ENCODE results near the gene HELT.
"Not testable (repeated sequence)": the region's sequence is repeated elsewhere in the genome, so short reads cannot be mapped to it uniquely, and the experiment has no call there.

Gene HELT

DNA sequence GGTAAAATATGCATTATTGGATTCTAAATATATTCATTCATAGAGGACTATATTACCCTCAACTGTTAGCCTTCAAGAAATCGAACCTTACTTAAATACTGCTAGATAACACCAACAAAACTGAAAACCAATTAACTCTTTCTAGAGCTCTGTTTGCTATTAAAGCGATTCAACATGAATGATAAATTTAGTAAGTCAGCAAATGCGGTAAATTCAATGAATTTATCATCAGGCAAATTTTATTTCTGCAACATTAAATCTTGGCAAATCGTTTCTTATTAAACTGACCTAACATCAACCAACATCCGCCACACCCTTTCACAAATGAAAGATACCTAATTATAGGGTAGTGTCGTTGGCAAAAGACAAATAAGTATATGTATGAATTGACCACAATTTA lies 26.4 kb upstream of the HELT start:
- no peak for DNase-seq (ENCODE audit: low read depth)
- no peak overlapping the region for H3K4me3 ChIP-seq (ENCODE audit: control insufficient read depth, low read depth, low read length)
- TF ChIP-seq, protein P1, sequence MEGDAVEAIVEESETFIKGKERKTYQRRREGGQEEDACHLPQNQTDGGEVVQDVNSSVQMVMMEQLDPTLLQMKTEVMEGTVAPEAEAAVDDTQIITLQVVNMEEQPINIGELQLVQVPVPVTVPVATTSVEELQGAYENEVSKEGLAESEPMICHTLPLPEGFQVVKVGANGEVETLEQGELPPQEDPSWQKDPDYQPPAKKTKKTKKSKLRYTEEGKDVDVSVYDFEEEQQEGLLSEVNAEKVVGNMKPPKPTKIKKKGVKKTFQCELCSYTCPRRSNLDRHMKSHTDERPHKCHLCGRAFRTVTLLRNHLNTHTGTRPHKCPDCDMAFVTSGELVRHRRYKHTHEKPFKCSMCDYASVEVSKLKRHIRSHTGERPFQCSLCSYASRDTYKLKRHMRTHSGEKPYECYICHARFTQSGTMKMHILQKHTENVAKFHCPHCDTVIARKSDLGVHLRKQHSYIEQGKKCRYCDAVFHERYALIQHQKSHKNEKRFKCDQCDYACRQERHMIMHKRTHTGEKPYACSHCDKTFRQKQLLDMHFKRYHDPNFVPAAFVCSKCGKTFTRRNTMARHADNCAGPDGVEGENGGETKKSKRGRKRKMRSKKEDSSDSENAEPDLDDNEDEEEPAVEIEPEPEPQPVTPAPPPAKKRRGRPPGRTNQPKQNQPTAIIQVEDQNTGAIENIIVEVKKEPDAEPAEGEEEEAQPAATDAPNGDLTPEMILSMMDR (IDR thresholded peaks at IDR 0.05; ENCODE audit: control insufficient read depth, insufficient read depth, low read depth, low read length, missing control alignments): no peak

DNA sequence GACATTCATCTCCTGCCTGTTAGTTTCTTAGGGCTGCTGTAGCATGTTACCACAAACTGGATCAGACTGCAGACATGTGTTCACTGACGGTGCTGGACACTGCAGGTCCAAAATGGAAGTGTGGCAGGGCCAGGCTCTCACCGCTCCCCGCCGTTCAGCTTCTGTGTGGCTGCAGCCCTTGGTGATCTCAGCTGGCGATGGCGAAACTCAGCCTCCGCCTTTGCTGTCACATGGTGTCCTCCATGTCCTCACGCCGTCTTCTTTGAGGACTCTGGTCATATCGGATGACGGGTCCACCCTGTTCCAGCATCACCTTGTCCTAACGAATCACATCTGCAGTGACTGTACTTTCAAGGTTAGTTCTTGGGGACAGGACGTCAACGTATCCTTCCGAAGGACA lies 25.9 kb upstream of the HELT start:
- H3K4me3 ChIP-seq (ENCODE audit: control insufficient read depth, low read depth, low read length): no peak overlapping the region
- DNase-seq (ENCODE audit: low read depth): no peak
- TF ChIP-seq, protein P1 (IDR thresholded peaks at IDR 0.05; ENCODE audit: control insufficient read depth, insufficient read depth, low read depth, low read length, missing control alignments): no peak

DNA sequence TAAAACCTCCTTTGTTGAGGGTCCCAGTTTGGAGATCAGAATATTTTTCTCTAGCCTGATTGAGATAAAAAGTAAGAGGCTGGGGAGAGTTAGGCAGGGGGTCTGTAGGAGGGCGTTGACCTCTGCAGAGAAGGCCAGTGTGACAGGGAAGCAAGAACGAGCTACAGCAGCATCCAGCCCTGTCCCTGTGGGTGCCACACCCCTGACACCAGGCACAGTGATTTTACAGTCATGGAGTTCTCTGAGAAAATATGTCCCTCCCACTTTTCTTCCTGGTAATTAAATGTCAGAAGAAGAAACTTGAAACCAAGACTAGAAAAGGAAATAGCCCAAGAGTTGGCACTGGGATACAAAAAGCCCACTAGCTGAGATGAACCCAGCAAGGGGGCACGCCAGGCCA lies 25.0 kb upstream of the HELT start:
- no peak overlapping the region for H3K4me3 ChIP-seq (ENCODE audit: control insufficient read depth, low read depth, low read length)
- DNase-seq (ENCODE audit: low read depth): no peak
- TF ChIP-seq, protein P1 (IDR thresholded peaks at IDR 0.05; ENCODE audit: control insufficient read depth, insufficient read depth, low read depth, low read length, missing control alignments): no peak

DNA sequence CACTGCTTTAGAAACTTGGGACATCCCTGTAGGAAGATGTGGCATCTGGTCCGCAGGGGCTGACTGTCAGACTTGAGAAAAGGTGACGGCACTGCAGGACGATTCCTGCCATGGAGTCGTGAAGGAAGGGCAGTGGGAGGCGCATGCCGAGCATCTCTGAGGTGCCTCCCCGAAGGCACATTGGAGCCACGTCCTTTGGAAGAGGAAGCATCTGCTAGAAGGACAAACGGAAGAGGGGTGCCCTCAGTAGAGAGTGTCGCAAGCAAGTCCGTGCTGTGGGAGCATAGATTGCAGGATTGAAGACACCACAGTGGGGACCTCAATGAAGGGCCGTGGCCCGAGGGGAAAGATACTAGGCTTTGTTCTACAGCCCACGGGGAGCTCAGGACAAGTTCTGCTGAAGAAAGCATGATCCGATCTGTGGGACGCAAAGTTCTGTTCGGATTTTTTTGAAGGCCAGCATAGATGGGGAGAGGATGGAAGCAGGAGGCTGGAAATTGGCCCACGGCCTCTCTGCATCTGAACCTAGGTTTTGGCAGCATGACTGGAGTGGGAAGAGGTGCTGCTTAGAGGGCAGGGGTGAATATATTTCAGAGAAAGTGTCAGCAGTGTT lies 24.2 kb upstream of the HELT start:
- TF ChIP-seq, protein P1 (IDR thresholded peaks at IDR 0.05; ENCODE audit: control insufficient read depth, insufficient read depth, low read depth, low read length, missing control alignments): no peak
- DNase-seq (ENCODE audit: low read depth): no peak
- no peak overlapping the region for H3K4me3 ChIP-seq (ENCODE audit: control insufficient read depth, low read depth, low read length)

DNA sequence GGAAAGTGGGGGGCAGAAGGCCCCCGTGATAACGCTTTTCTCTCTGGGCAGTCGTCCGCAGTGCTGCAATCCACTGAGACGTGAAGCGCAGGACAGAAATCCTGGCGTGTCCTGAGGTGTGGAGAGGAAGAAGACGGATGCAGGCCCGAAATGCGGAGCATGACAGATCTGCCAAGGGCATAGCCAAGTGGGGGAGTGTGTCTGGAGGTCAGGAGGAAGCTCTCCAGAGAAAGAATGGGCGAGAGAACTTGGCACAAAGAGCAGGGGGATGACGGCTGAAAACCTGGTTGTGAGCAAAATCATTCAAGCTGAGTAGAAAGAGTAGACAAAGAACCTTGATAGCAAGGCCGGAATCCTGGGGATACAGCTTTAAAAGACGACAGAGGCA lies 23.7 kb upstream of the HELT start:
- TF ChIP-seq, protein P1 (IDR thresholded peaks at IDR 0.05; ENCODE audit: control insufficient read depth, insufficient read depth, low read depth, low read length, missing control alignments): no peak
- no peak for DNase-seq (ENCODE audit: low read depth)
- no peak overlapping the region for H3K4me3 ChIP-seq (ENCODE audit: control insufficient read depth, low read depth, low read length)

DNA sequence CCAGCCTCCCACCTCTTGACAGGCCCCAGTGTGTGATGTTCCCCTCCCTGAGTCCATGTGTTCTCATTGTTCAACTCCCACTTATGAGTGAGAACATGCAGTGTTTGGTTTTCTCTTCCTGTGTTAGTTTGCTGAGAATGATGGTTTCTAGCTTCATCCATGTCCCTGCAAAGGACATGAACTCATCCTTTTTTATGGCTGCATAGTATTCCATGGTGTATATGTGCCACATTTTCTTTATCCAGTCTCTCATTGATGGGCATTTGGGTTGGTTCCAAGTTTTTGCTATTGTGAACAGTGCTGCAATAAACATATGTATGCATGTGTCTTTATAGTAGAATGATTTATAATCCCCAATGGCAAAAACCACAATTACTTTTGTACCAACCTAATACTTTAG lies 20.6 kb upstream of the HELT start:
- H3K4me3 ChIP-seq (ENCODE audit: control insufficient read depth, low read depth, low read length); DNase-seq (ENCODE audit: low read depth): not testable (repeated sequence)

DNA sequence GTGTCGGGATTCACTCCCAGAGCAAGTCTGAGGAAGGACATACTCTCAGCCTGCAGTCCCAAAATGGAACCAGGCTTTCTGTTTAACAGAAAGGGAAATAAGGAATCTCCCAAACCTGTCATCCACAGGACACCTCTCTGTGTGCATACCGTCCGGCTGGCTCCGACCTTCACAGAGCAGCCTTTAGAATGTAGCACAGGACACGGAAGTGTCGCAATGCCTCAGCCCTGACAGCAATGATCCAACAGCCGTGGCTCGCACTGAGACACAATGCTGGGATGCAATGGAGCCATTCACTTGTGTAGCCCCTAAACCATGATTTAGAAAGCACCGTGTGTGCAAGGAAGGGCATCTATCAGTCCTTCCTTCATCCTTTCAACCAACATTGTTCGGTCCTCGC lies 15.5 kb upstream of the HELT start:
- DNase-seq (ENCODE audit: low read depth): no peak
- no peak overlapping the region for H3K4me3 ChIP-seq (ENCODE audit: control insufficient read depth, low read depth, low read length)
- TF ChIP-seq, protein P1 (IDR thresholded peaks at IDR 0.05; ENCODE audit: control insufficient read depth, insufficient read depth, low read depth, low read length, missing control alignments): no peak

All from AG09309 (cell line).